ENCODE data around the gene ATP5F1A.

DNA sequence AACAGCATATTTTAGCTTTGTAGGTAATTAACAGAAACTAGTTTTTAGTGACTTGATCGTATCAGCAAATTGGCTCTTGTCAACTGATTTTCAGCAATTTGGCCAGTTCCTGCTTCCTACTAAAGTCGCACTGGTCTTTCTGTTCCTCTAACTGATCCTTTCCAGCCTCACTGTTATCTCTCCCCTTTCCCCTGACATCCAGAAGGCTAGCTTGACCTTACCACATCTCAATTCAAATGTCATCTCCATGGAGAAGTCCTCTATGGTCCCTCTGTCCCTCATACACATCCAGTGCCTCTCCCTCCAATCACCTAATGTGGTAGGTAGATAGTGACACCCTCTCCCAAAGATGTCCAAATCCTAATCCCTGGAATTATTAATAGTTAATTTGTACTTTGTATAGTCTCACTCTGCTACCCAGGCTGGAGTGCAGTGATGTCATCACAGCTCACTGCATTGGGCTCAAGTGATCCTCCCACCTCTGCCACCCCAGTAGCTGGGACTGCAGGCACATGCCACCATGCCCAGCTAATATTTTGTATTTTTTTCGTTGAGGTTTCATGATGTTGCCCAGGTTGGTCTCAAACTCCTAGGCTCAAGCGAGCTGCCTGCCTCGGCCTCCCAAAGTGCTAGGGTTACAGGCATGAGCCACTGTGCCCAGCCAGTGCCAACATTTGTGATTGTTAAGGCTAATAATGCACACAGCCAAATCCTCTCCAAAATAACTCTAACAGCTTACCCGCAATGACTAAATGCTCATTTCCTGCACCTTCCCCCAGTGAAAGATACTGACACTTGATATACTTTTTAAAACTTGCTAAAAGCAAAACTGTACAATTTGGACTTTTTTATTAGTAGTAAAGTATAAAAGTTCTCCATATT lies 42.9 kb downstream of the ATP5F1A start:
- TF ChIP-seq, protein P1, sequence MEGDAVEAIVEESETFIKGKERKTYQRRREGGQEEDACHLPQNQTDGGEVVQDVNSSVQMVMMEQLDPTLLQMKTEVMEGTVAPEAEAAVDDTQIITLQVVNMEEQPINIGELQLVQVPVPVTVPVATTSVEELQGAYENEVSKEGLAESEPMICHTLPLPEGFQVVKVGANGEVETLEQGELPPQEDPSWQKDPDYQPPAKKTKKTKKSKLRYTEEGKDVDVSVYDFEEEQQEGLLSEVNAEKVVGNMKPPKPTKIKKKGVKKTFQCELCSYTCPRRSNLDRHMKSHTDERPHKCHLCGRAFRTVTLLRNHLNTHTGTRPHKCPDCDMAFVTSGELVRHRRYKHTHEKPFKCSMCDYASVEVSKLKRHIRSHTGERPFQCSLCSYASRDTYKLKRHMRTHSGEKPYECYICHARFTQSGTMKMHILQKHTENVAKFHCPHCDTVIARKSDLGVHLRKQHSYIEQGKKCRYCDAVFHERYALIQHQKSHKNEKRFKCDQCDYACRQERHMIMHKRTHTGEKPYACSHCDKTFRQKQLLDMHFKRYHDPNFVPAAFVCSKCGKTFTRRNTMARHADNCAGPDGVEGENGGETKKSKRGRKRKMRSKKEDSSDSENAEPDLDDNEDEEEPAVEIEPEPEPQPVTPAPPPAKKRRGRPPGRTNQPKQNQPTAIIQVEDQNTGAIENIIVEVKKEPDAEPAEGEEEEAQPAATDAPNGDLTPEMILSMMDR (conservative IDR thresholded peaks at IDR 0.05; ENCODE audit: low read depth, low read length): no peak
- TF ChIP-seq RFX5 (IDR thresholded peaks at IDR 0.05; ENCODE audit: low read depth, low read length) (no peak), SMC3 (IDR thresholded peaks at IDR 0.05; ENCODE audit: low read depth, low read length) (no peak), RAD21 (IDR thresholded peaks at IDR 0.05; ENCODE audit: low read length) (no peak), POLR2A (IDR thresholded peaks at IDR 0.05; ENCODE audit: low read depth, low read length) (no peak), BHLHE40 (IDR thresholded peaks at IDR 0.05; ENCODE audit: low read depth, low read length) (no peak), MXI1 (IDR thresholded peaks at IDR 0.05; ENCODE audit: borderline replicate concordance, low read depth, low read length) (no peak), FOS (IDR thresholded peaks at IDR 0.05; ENCODE audit: low read depth, low read length) (no peak), CEBPB (IDR thresholded peaks at IDR 0.05; ENCODE audit: low read depth, low read length) (no peak), MAFK (IDR thresholded peaks at IDR 0.05; ENCODE audit: low read depth, low read length) (no peak), RCOR1 (IDR thresholded peaks at IDR 0.05; ENCODE audit: insufficient replicate concordance, low read length) (no peak)
- TF ChIP-seq, protein P2, sequence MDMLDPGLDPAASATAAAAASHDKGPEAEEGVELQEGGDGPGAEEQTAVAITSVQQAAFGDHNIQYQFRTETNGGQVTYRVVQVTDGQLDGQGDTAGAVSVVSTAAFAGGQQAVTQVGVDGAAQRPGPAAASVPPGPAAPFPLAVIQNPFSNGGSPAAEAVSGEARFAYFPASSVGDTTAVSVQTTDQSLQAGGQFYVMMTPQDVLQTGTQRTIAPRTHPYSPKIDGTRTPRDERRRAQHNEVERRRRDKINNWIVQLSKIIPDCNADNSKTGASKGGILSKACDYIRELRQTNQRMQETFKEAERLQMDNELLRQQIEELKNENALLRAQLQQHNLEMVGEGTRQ (IDR thresholded peaks at IDR 0.05; ENCODE audit: low read depth, low read length): no peak

All from IMR-90 (cell line).